HL-60 (cell line): ENCODE results near the gene MTMR3.

ENCODE experiments used
- GABPA ChIP-seq: IDR thresholded peaks from 2 replicates; pipeline ENCODE4 v1.6.1; 2012; ENCODE audit warnings: low read depth
- POLR2AphosphoS5 ChIP-seq: IDR thresholded peaks from 2 replicates; pipeline ENCODE4 v1.6.1; 2012; ENCODE audit warnings: low read depth
- SPI1 ChIP-seq: IDR thresholded peaks from 2 replicates; pipeline ENCODE4 v1.6.1; 2012; ENCODE audit warnings: low read depth, mild to moderate bottlenecking, borderline replicate concordance
- TF ChIP-seq, protein P1 (sequence below): IDR thresholded peaks from 2 replicates; pipeline ENCODE4 v1.6.1; 2012; ENCODE audit warnings: low read depth; ENCODE audit not compliant: insufficient replicate concordance
- TF ChIP-seq, protein P2 (sequence below): IDR thresholded peaks from one replicate; pipeline ENCODE4 v1.5.1; 2011; ENCODE audit warnings: low read length, control low read depth, inconsistent platforms; ENCODE audit not compliant: insufficient read depth

DNA sequence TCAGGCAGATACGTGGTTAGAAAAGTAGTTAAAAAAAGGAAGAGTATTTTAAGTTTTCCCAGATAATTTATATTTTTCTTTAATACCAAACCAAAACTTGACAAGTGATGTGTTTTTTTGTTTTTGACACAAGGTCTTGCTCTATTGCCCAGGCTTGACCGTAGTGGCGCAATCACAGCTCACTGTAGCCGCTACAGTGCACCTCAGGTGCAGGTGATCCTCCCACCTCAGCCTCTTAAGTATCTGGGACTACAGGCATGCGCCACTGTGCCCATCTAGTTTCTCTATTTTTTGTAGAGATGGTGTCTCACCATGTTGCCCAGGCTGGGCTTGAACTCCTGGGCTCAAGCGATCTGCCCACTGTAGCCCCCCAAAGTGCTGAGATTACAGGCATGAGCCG, 92.5 kb downstream of the MTMR3 start:
- TF ChIP-seq, protein P1, sequence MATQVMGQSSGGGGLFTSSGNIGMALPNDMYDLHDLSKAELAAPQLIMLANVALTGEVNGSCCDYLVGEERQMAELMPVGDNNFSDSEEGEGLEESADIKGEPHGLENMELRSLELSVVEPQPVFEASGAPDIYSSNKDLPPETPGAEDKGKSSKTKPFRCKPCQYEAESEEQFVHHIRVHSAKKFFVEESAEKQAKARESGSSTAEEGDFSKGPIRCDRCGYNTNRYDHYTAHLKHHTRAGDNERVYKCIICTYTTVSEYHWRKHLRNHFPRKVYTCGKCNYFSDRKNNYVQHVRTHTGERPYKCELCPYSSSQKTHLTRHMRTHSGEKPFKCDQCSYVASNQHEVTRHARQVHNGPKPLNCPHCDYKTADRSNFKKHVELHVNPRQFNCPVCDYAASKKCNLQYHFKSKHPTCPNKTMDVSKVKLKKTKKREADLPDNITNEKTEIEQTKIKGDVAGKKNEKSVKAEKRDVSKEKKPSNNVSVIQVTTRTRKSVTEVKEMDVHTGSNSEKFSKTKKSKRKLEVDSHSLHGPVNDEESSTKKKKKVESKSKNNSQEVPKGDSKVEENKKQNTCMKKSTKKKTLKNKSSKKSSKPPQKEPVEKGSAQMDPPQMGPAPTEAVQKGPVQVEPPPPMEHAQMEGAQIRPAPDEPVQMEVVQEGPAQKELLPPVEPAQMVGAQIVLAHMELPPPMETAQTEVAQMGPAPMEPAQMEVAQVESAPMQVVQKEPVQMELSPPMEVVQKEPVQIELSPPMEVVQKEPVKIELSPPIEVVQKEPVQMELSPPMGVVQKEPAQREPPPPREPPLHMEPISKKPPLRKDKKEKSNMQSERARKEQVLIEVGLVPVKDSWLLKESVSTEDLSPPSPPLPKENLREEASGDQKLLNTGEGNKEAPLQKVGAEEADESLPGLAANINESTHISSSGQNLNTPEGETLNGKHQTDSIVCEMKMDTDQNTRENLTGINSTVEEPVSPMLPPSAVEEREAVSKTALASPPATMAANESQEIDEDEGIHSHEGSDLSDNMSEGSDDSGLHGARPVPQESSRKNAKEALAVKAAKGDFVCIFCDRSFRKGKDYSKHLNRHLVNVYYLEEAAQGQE: no peak
- TF ChIP-seq, protein P2, sequence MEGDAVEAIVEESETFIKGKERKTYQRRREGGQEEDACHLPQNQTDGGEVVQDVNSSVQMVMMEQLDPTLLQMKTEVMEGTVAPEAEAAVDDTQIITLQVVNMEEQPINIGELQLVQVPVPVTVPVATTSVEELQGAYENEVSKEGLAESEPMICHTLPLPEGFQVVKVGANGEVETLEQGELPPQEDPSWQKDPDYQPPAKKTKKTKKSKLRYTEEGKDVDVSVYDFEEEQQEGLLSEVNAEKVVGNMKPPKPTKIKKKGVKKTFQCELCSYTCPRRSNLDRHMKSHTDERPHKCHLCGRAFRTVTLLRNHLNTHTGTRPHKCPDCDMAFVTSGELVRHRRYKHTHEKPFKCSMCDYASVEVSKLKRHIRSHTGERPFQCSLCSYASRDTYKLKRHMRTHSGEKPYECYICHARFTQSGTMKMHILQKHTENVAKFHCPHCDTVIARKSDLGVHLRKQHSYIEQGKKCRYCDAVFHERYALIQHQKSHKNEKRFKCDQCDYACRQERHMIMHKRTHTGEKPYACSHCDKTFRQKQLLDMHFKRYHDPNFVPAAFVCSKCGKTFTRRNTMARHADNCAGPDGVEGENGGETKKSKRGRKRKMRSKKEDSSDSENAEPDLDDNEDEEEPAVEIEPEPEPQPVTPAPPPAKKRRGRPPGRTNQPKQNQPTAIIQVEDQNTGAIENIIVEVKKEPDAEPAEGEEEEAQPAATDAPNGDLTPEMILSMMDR: no peak
- TF ChIP-seq POLR2AphosphoS5 (no peak), SPI1 (no peak), GABPA (no peak)
